AG09319 (cell line): ENCODE results near the gene SPIB.

Source experiments
- DNase-seq: peaks from one replicate; pipeline ENCODE4 v3.0.0-alpha.2; 2010; ENCODE audit warnings: low read depth; ENCODE audit errors: extremely low read depth
- TF ChIP-seq, protein P1 (sequence below): IDR thresholded peaks from 2 replicates; pipeline ENCODE4 v1.5.1; 2011; ENCODE audit warnings: low read depth, mild to moderate bottlenecking, inconsistent platforms, low read length, moderate library complexity

SPIB gene

DNA sequence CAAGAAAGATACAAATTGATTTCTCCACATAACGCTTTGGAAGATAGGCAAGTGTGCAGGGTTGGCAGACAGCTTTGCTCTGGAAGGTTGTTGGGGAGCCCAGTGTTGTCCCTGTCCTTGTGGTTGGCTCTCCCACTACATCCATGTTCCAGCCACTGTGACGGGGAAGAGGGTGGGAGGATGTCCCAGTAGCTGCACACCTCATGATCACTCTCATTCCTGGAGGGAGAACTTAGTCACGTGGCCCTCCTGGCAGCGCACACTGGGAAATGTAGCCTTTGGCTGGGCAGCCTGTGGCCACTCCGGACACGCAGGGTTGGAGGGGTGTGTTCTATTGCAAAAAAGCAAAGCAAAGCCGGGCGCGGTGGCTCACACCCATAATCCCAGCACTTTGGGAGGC, 24.7 kb upstream of the SPIB start:
- TF ChIP-seq, protein P1, sequence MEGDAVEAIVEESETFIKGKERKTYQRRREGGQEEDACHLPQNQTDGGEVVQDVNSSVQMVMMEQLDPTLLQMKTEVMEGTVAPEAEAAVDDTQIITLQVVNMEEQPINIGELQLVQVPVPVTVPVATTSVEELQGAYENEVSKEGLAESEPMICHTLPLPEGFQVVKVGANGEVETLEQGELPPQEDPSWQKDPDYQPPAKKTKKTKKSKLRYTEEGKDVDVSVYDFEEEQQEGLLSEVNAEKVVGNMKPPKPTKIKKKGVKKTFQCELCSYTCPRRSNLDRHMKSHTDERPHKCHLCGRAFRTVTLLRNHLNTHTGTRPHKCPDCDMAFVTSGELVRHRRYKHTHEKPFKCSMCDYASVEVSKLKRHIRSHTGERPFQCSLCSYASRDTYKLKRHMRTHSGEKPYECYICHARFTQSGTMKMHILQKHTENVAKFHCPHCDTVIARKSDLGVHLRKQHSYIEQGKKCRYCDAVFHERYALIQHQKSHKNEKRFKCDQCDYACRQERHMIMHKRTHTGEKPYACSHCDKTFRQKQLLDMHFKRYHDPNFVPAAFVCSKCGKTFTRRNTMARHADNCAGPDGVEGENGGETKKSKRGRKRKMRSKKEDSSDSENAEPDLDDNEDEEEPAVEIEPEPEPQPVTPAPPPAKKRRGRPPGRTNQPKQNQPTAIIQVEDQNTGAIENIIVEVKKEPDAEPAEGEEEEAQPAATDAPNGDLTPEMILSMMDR = no peak
- no peak for DNase-seq

DNA sequence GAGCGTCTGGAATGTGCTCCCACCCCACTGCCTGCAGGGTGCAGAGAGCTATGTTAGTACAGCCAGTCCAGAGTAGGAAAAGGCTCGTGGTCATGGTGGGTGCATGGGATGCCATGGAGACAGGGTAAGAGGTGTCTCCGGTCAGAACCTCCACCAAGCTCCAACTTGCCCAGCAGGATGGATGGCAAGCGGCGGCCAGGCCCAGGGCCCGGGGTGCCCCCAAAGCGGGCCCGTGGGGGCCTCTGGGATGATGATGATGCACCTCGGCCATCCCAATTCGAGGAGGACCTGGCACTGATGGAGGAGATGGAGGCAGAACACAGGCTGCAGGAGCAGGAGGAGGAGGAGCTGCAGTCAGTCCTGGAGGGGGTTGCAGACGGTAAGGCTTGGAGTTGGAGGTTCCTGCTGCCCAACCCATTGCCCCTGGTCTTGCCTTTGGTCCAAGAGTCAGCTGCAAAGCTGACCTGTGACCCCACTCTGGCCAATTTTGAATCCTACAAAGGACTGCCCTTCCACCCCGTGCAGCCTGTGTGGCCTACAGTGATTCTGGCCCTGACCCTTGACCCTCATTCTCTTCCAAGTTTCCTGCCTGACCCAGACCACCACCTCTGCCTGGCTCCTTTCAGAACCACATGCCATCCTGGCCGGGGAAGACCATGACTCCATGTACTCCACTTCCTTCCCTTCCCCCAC, 19.9 kb upstream of the SPIB start:
- no peak for DNase-seq
- TF ChIP-seq, protein P1 = no peak

DNA sequence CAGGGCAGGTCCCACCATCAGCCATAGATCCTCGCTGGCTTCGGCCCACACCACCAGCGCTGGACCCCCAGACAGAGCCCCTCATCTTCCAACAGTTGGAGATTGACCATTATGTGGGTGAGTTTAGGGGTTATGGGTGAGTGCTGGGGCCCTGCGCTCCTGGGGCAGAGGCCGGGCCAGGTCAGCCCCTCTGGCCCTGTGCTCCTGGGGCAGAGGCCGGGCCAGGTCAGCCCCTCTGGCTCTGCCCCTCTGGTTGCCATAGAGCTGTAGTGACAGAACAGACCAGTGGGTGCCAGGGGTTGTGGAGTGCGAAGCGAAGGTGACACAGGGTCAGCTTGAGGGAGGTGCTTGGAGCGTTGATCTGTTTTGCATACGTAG, 19.4 kb upstream of the SPIB start:
- TF ChIP-seq, protein P1 = no peak
- no peak for DNase-seq

DNA sequence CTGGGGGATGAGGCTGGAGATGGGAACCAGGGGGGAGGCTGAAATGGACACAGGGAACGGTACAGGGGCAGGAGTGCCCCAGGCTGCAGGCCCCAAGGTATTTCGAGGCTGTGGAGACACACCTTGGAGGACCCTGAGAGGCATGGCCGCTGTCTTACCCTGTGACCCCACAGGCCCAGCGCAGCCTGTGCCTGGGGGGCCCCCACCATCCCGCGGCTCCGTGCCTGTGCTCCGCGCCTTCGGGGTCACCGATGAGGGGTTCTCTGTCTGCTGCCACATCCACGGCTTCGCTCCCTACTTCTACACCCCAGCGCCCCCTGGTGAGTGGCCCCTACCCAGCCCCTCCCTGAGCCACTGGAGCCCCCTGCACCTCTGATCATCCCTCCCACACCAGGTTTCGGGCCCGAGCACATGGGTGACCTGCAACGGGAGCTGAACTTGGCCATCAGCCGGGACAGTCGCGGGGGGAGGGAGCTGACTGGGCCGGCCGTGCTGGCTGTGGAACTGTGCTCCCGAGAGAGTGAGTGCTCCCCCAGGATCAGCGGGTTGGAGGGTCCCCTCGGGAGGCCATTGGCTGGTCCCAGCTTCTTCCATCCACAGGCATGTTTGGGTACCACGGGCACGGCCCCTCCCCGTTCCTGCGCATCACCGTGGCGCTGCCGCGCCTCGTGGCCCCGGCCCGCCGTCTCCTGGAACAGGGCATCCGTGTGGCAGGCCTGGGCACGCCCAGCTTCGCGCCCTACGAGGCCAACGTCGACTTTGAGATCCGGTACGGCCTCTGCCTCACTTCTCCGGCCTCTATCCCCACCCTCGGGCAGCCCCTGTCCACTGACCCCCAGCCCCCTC, 16.9 kb upstream of the SPIB start:
- DNase-seq = no peak
- TF ChIP-seq, protein P1 = no peak; the same call in 1 of the 2 replicates

DNA sequence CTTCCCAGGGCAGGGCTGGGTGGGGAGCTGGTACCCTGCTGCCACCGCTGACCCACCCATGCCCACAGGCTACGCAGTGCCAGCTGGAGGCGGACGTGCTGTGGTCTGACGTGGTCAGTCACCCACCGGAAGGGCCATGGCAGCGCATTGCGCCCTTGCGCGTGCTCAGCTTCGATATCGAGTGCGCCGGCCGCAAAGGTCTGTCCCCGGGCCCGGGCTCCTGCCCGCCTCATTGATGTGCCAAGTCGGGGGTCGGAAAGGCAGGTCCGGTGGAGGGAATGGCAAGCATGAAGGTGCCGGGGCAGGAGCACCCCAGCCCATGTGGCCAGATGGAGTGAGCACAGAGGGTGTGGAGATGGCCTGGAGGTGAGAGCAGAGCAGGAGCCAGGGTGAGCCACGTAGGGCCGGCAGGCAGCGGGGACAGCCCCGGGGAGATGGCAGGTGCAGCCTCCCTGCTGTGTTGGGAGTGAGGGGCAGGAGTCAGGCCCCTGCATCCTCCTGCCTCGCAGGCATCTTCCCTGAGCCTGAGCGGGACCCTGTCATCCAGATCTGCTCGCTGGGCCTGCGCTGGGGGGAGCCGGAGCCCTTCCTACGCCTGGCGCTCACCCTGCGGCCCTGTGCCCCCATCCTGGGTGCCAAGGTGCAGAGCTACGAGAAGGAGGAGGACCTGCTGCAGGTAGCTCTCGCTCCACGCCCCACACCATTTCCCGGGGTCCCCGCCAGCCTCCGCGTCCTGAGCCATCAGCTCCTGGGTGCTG, 16.0 kb upstream of the SPIB start:
- TF ChIP-seq, protein P1 = no peak
- DNase-seq = no peak

DNA sequence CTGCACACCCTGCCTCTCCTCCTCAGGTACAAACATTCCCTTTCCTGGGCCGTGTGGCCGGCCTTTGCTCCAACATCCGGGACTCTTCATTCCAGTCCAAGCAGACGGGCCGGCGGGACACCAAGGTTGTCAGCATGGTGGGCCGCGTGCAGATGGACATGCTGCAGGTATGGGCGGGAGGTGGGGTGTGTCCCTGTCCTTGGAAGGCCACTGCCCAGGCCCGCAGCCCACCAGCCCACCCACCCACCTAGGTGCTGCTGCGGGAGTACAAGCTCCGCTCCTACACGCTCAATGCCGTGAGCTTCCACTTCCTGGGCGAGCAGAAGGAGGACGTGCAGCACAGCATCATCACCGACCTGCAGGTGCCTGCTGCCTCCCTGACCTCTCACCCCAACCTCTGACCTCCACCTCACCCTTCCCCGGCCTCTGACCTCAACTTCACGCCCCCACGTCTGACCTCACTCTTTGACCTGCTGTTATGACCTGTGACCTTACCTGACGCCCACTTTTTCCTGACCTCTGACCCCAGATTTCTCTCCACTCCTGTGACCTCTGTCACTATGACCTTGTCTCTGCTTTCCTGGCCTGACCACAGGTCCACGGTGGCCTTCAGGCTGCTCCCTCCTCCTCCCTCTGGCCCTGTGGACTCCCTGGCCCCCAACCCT, 12.4 kb upstream of the SPIB start:
- DNase-seq = no peak

More for the DNA sequence above, 12.4 kb upstream of the SPIB start:
- TF ChIP-seq, protein P1 = no peak
